ENCODE data around the gene MPO. TPM values are rescaled to one million over a fixed set of nuclear protein-coding genes. Genes with fewer than 3 reads are reported as not detected.

The MPO gene
- total RNA-seq, 1 experiment from 2014 or later: 0.19 TPM

DNA sequence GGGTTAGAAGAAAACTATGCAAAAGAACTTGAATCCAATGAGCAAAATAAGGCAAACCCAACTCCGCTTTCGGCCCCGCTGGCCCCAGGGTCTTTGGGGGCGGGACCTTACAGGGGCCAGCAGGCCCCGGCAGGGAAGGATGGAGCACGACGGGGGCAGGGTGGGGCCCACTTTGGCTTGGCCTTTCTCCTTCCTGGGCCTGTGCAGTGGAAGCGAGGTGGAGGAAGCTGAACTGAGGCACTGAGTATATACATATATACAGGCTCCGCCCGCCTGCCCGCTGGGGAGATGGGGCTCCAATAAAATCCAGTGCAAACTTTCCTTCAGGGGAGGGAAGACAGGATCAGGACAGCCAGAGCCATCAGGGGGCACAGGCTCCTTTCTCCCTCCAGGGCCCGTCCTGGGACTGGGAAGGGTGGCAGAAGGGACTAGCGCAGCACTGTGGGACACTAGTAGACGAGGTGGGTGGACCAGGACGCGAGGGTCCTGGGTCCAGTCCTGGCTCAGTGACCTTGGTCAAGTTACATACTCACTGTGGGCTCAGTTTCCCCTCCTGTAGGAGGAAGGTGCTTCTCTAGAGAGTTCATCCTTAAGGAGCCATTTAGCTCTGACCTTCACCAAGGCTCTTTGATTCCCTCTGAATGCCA is 20.9 kb upstream of the MPO start:
- POLR2A ChIA-PET: no interaction called here
- H3K9me3 Mint-ChIP-seq (ENCODE audit: unreplicated experiment): no peaks in the 10 kb centered on the region
- no peaks in the 10 kb centered on the region for H3K4me1 Mint-ChIP-seq (ENCODE audit: insufficient read depth, unreplicated experiment)
- CTCF ChIA-PET: interaction anchor here (0.5 to 0.7 kb wide), 2 partner anchors 16 to 126 kb away, joined by 5 read pairs; no protein-coding TSS in a partner anchor
- BruUV-seq (replicated peaks): no TSS peak
- no peaks in the 10 kb centered on the region for H3K36me3 Mint-ChIP-seq (ENCODE audit: insufficient read depth, unreplicated experiment)
- H3K27ac Mint-ChIP-seq (ENCODE audit: low read depth, unreplicated experiment): no peak overlapping the region
- intact Hi-C loops (cut with micrococcal nuclease): no loop called here
- TF ChIP-seq, protein P1, sequence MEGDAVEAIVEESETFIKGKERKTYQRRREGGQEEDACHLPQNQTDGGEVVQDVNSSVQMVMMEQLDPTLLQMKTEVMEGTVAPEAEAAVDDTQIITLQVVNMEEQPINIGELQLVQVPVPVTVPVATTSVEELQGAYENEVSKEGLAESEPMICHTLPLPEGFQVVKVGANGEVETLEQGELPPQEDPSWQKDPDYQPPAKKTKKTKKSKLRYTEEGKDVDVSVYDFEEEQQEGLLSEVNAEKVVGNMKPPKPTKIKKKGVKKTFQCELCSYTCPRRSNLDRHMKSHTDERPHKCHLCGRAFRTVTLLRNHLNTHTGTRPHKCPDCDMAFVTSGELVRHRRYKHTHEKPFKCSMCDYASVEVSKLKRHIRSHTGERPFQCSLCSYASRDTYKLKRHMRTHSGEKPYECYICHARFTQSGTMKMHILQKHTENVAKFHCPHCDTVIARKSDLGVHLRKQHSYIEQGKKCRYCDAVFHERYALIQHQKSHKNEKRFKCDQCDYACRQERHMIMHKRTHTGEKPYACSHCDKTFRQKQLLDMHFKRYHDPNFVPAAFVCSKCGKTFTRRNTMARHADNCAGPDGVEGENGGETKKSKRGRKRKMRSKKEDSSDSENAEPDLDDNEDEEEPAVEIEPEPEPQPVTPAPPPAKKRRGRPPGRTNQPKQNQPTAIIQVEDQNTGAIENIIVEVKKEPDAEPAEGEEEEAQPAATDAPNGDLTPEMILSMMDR (IDR thresholded peaks at IDR 0.05; ENCODE audit: unreplicated experiment): no peak
- DNase-seq (ENCODE audit: unreplicated experiment): no peak
- no peak overlapping the region for H3K4me3 Mint-ChIP-seq (ENCODE audit: unreplicated experiment)
- peaks cover 63% of the 10 kb centered on the region for H3K27me3 Mint-ChIP-seq (ENCODE audit: insufficient read depth, unreplicated experiment)

DNA sequence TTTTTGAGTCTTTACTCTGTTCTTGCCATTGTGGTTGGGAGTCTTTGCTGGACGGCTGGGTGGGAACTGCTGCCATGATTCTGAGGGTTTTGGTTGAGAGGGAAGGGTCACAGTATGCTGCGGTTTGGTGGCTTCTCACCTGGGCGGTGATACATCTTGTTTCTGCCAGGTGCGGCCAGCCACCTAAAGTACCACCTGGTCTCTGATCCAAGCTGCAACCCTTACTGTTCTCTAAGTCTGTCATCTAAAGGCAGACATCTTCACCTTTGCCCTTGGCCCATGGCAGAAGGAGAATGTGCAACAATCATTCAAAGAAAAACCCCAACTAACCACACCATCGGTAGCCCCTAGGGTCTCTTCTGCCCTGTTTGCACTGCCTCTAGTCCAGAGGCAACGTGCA is 19.6 kb upstream of the MPO start:
- intact Hi-C loops (cut with micrococcal nuclease): no loop called here
- DNase-seq (ENCODE audit: unreplicated experiment): no peak
- Mint-ChIP-seq H3K4me3 (ENCODE audit: unreplicated experiment) (no peak overlapping the region), H3K27ac (ENCODE audit: low read depth, unreplicated experiment) (no peak overlapping the region), H3K27me3 (ENCODE audit: insufficient read depth, unreplicated experiment) (peaks cover 60% of the 10 kb centered on the region), H3K9me3 (ENCODE audit: unreplicated experiment) (no peaks in the 10 kb centered on the region), H3K4me1 (ENCODE audit: insufficient read depth, unreplicated experiment) (no peaks in the 10 kb centered on the region), H3K36me3 (ENCODE audit: insufficient read depth, unreplicated experiment) (no peaks in the 10 kb centered on the region)
- no TSS peak for BruUV-seq (replicated peaks)
- ChIA-PET POLR2A (no interaction called here), CTCF (no interaction called here)
- TF ChIP-seq, protein P1 (IDR thresholded peaks at IDR 0.05; ENCODE audit: unreplicated experiment): no peak

DNA sequence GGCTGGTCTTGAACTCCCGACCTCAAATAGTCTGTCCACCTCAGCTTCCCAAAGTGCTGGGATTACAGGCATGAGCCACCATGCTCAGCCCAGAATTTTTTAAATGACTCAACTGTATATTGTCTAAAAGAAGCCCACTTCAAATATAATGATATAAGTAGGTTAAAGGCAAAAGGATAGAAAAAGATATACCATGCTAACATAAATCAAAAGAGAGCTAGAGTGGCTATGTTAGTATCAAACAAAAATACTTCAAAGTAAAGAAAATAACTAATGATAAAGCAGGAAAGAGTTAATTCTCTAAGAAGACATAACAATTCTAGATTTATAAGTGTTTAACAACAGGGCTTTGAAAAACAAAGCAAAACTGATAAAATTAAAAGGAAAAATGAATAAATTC is 13.3 kb upstream of the MPO start:
- POLR2A ChIA-PET: no interaction called here
- TF ChIP-seq, protein P1 (IDR thresholded peaks at IDR 0.05; ENCODE audit: unreplicated experiment): no peak
- intact Hi-C loops (cut with micrococcal nuclease): no loop called here
- no peaks in the 10 kb centered on the region for H3K9me3 Mint-ChIP-seq (ENCODE audit: unreplicated experiment)
- CTCF ChIA-PET: interaction anchor here (0.6 to 1.0 kb wide), 2 partner anchors 153 to 156 kb away, joined by 3 read pairs; no protein-coding TSS in a partner anchor
- BruUV-seq (replicated peaks): no TSS peak
- H3K27me3 Mint-ChIP-seq (ENCODE audit: insufficient read depth, unreplicated experiment): peaks cover 72% of the 10 kb centered on the region
- DNase-seq (ENCODE audit: unreplicated experiment): no peak
- H3K27ac Mint-ChIP-seq (ENCODE audit: low read depth, unreplicated experiment): no peak overlapping the region
- no peak overlapping the region for H3K4me3 Mint-ChIP-seq (ENCODE audit: unreplicated experiment)
- H3K36me3 Mint-ChIP-seq (ENCODE audit: insufficient read depth, unreplicated experiment): no peaks in the 10 kb centered on the region
- H3K4me1 Mint-ChIP-seq (ENCODE audit: insufficient read depth, unreplicated experiment): peaks cover 4% of the 10 kb centered on the region

DNA sequence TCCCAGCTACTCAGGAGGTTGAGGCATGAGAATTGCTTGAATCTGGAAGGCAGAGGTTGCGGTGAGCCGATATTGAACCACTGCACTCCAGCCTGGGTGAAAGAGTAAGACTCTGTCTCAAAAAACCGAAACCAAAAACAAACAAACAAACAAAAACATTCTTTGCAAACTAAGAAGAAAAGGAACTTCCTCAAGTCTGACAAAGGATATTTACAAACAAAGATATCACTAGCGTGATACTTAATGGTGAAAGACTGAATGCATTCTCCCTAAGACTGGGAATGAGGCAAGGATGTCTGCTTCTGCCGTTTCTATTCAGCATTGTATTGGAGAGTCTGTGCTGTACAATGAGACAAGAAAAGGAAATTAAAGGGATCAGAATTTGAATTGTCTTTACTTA is 10.5 kb upstream of the MPO start:
- H3K9me3 Mint-ChIP-seq (ENCODE audit: unreplicated experiment): no peaks in the 10 kb centered on the region
- CTCF ChIA-PET: no interaction called here
- H3K27ac Mint-ChIP-seq (ENCODE audit: low read depth, unreplicated experiment): no peak overlapping the region

More for the DNA sequence above, 10.5 kb upstream of the MPO start:
- no peak for DNase-seq (ENCODE audit: unreplicated experiment)
- Mint-ChIP-seq H3K4me3 (ENCODE audit: unreplicated experiment) (no peak overlapping the region), H3K4me1 (ENCODE audit: insufficient read depth, unreplicated experiment) (peaks cover 4% of the 10 kb centered on the region), H3K27me3 (ENCODE audit: insufficient read depth, unreplicated experiment) (peaks cover 50% of the 10 kb centered on the region), H3K36me3 (ENCODE audit: insufficient read depth, unreplicated experiment) (no peaks in the 10 kb centered on the region)
- intact Hi-C loops (cut with micrococcal nuclease): no loop called here
- BruUV-seq (replicated peaks): no TSS peak
- TF ChIP-seq, protein P1 (IDR thresholded peaks at IDR 0.05; ENCODE audit: unreplicated experiment): no peak
- POLR2A ChIA-PET: interaction anchor here (0.7 kb wide), 1 partner anchor 1085 kb away, joined by 3 read pairs; no protein-coding TSS in a partner anchor

All from MCF 10A (cell line).